NCI-H187 (cell line): Measurements from ENCODE around the gene ZNF18.
A peak's percentile ranks its signal among the peaks of the same experiment; 100 is the strongest.

Source experiments
- DNase-seq, 2 experiments: peaks; one replicate each; lab custom pipeline; 2025; lab: John Stamatoyannopoulos, UW

ZNF18 gene, protein sequence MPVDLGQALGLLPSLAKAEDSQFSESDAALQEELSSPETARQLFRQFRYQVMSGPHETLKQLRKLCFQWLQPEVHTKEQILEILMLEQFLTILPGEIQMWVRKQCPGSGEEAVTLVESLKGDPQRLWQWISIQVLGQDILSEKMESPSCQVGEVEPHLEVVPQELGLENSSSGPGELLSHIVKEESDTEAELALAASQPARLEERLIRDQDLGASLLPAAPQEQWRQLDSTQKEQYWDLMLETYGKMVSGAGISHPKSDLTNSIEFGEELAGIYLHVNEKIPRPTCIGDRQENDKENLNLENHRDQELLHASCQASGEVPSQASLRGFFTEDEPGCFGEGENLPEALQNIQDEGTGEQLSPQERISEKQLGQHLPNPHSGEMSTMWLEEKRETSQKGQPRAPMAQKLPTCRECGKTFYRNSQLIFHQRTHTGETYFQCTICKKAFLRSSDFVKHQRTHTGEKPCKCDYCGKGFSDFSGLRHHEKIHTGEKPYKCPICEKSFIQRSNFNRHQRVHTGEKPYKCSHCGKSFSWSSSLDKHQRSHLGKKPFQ

DNA sequence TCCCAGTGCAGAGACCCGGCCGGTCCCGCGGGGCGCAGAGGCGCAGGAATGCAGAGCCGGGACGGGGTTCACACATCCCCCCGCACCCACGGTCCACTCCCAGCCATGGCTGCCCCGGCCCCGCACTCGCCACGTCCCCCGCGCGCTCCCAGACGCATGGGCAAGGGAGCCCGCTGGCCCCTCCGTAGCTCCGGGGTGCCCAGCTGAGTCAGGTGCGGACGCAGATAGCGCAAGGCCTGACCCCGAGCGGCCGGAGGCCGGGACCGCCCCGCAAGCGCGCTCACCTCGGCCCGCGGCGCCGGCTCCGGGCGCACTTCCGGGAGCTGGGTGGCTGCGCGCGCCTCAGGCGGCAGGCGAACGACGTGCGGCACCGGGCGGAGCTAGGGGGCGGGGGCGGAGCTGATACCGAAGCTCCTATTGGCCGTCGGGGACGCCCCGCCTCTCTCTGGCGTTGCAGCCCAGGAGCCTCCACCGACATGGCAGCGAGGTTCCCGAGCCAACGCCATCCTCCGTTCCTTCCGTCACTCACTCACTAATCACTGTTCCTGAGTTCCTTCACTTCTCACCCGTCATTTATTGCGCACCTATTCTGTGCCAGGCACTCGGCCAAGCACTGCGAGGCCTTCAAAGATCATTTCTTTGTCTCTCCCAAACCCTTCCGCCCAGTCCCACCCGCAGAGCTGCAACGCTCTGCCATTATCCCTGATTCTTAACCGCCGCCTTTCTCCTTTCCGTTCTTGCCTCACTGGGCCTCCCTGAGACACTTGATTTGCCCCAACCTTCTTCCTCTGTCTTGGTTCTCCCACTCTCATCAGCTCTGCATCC lies at the start of gene ZNF18:
TSS of gene ZNF18 (minus strand) at position 329 of the 825 bp plus-strand sequence. CDS start 4,646 bp downstream, outside the sequence.
- DNase-seq = peak; percentile 59 to 71

DNA sequence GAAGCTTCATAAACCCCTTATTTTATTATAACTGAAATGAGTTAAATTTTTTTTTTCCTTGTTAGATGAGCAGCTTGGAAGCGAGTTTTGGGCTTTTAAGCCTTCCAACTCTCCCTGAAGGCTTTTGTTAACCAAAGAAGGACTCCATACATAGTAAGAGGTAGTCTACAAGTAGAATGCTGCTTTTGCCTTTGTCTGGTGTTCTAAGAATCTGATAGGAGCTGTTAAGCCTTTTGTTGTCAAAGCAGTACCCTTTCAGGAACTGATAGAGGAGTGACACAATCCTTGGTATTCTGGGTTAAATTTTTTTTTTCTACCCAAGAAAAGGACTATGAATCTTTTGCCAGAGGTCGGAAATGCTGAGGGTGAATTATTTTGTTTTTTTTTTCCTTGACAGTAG lies 49.5 kb upstream of the ZNF18 start:
- DNase-seq = no peak

DNA sequence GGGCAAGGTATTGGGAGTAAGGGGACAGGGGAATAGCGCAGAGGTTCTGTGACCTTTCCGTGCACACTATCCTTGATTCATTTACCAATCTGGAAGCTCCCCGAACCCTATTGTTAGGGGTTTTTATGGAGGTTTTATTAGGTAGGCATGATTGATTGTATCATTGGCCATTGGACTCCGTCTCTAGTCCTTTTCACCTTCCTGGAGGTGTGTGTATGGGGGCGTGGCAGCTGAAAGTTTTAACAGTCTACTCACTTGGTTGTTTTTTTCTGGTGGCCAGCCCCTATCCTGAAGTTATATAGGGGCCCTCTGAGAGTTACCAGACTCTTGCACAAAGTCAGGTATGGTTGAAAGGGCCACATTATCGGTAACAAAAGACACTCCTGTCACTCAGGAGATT lies 46.4 kb upstream of the ZNF18 start:
- DNase-seq = no peak

DNA sequence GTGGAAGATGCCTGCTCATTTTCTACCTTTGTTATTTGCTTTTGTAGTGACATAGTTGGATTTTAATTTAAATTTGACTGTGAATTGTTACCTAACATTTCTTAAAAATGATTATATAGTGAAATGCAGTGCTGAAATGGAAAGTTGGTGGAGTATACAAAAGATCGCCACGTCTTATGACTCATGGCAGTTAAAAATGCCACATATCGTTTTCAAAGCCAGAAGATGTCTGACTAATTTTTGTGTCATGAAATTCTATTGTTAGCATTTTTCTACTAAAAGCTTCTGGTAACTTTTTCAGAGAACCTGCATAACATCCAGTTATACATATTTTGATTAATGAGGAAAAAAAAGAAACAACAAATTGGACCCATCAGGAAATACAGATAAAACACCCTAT lies 44.0 kb upstream of the ZNF18 start:
- no peak for DNase-seq

DNA sequence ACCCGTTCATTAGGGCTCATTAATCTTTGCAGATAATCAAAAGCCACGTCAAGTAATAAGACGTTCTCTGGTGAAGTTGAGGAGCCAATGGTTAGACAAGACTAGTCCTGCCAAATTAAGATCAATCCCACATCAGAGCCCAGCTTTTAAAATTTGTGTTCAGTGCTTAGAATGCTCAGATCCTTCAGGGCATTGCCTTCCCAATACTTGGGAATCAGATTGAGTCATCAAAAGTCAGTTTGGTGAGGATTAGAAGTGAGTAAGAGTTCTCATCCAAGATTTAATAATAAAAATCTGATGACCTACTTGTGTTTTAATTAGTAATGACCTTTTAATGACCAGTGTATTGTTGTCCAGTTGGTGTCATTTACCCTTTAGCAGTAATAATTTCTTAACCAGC lies 43.2 kb upstream of the ZNF18 start:
- no peak for DNase-seq

DNA sequence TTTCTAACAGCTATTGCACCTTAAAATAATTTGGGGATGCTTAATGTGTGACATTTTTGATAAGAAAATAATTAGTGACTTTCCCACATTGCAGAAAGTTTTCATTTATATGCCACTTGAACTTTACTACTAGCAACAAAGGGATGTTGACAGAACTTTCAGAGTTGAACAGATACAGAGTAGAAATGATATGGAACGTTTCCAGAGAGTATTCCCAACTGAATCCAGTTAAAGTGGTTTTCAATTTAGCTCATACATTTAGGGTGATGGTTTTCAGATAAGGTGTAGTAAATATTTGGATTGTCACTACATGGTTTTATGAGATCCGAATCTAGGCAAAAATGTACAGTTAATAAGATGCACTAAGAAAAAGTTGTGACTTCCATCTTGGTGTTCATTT lies 40.7 kb upstream of the ZNF18 start:
- DNase-seq = no peak

DNA sequence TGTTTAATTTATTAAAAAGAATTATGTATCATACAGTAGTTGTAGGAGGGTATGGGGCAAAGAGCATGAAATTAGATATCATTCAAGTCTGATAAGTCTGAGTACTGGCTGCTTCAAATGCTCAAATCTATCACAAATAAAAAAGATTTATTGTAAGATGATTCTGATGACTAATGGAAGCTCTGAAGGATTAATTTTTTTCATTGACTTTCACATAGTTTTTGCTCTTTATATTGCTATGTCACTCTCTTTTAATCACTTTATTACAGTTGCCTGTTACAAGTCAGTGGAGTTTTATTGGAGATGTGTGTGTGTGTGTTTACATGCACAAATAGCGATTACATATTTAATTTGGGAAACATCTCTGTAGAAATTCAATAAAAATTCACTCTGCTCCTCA lies 38.4 kb upstream of the ZNF18 start:
- no peak for DNase-seq

DNA sequence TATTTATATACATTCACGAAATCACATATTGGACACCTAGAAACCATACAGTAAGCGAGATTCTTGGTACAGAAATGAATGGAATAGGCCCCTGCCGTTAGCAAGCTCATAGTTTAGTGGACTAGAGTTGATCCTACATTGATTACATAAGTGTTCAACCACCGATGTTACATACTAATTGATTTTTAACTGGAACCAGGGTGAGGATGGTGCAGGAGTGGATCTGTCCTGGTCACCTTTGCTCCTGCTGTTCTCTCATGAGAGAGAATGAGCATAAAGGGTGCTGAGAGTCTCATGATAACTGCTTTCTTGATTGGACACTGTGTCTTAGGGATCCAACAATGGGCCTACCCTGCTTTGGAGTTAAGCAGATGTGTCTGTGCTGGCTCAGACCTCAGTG lies 37.3 kb upstream of the ZNF18 start:
- no peak for DNase-seq

DNA sequence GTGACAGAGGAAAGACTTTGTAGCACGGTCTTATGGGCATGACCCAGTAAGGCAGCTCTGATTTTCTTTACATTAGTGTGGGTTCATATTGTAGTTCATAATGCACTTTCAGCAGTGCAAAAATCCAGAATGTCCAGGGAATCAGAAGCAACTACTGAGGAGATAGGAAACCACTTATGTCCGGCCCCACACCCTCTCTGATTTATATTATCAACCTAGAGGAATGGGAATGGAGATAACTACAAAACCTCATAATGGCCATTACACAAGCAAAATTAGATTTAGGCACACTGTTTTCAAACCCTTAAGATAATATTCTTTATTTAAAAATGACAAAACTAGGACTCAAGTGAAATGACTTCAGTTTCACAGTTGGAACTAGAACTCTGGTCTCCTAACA lies 31.3 kb upstream of the ZNF18 start:
- DNase-seq = no peak

DNA sequence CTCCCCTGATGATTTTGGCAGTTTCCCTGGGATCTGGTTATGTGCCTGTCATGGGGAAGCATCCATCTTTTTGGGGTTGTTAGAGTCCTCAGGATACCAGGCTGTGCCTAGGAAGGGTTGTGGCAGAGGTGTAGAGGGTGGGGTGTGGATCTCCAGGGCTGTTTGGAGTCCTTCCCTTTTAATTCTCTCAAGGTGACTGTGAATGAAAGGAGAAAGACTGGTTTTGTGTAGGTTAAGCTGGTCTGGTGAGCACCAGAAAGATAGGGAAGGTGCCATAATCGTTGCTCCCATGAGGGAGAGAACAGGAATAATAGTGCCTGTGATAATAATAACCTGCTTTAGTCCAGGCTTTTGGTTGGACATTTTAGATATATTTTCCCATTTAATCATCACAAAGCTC lies 30.4 kb upstream of the ZNF18 start:
- no peak for DNase-seq

DNA sequence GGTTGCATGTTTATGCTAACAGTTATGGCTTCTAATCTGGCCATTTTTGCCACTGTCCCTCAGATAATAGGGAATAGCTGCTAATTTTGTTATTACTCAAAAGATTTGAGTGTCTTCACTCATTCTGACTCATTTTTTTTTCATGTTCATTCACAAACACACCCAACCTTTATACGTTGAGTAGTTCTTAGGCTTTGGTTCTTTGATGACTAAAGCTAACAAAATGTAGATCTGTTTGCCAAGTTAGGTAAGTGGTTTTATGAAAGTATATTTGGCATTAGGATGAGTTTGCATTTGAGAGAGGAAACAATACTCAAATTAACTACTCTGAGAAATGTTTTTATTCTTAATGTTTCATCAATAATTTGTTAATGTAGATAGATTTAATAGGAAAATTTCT lies 27.1 kb upstream of the ZNF18 start:
- no peak for DNase-seq

DNA sequence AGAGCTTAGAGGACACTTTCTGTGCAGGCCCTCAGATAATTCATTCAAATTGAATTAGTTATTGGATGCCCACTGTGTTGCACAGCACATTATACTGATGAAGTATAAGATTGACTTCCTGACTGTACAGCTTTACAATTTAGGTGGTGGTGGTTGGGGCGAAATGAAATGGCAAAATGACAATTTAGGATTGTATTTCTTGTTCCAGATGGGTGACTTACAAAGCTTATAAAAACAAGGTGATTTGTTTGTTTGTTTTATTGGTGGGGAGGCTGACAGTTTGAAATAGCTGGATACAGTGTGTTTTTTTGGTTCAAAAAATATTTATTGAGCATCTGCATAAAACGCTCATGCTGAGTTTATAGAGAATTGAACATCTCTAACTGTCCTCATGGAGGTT lies 25.0 kb upstream of the ZNF18 start:
- DNase-seq = no peak

DNA sequence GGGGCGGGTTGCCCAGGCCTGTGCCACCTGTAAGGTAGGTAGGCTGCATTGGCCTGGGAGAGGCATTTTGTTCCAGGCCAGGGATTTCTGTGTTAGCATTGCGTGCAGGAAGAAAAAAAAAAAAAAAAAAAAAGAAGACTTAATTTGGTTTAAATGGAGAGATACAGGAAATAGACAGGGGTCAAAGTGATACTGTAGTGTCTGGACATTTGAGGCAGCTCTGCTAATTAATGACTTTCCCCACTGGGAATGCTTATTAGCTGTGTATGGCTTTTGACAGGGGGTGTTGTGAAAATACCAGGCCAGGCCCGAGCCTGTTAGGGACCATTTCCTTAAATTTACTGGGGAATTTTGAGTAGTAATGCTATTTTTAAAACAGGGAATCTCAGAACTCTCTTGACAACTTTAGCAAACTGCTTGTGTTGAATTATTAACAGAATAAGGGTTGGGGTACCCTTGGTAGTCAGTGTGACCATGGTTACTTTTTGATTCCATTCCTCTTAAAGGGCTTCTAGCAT lies 24.4 kb upstream of the ZNF18 start:
- no peak for DNase-seq

DNA sequence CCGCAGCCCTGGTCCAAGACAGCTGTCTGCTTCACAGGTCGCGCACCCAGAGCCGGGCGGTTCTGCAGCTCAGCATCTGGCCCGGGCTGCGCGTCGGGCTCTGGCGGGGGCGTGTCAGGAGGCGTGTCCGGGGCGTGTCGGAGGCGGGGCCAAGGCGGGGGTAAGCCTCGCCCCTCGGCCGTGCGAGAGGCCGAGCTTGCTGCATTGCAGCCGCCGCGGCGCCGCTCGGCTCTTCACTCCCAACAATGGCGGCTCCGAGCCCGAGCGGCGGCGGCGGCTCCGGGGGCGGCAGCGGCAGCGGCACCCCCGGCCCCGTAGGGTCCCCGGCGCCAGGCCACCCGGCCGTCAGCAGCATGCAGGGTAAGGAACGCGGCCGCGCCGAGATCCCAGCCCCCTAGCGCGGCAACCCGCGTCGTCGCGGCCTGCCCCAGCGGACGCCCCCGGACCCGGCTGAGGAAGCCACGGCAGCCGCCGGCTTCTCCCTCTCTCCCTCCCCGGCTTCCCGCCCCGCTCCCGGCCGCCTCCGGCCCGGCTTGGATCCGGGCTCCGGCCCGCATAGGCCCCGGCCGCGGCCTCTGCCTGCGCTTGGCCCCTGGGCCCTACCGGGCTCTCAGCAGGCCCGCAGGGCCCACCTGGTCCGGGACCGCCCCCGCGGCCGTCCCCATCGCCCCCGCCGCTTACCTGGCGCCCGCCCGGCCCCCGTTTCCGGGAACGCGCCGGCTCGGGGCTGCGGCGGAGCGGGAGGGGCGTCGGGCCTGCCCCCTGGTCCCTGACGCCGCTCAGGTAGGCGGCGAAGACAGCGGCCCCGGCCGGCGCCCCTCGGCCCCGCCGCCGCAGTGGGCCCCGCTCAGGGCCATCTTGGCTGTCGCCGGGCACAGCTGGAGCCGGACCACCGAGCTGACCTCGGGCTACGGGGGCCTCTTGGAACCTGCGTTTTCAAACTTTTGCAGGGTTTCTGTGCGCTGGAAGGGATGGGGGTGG lies 23.7 kb upstream of the ZNF18 start, which contains the start of gene MAP2K4:
TSS of gene MAP2K4 (plus strand) at position 236 of the 981 bp plus-strand sequence. CDS start at position 246, 10 bp downstream.
- DNase-seq = peak; percentile 13 to 62

DNA sequence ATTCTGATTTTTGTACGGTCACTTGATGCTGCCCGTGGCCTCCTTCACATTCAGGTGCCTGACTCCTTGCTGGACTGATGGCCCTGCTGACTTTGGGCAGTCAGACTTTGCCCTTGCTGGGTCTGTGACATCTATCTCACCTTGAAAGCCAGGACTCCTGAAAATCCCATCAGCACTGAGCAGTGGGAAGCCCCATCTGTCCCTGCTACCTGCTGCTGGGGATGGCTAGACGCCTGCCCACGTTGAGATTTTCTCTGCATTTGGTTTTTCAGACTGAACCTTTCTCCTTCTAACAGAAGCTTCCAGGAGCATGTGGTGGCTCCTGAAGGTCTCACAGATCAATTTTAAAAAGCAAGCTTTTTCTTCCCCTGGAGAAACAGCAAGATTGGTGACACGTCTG lies 10.2 kb upstream of the ZNF18 start:
- DNase-seq = no peak

DNA sequence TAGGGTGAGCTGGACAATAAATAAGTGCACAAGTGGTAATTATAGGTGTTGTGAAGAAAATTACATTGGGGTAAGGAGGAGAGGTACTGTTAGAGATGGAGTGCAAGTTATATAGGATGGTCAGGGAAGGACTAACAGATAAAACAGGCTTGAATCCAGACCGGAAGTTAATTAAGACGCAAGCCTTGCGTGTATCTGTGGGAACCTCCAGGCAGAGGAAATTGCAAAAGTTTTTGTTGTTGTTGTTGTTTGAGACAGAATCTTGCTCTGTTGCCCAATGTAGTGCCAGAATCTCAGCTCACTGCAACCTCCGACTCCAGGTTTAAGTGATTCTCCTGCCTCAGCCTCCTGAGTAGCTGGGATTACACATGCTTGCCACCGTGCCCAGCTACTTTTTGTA lies 2.4 kb upstream of the ZNF18 start:
- DNase-seq = no peak

DNA sequence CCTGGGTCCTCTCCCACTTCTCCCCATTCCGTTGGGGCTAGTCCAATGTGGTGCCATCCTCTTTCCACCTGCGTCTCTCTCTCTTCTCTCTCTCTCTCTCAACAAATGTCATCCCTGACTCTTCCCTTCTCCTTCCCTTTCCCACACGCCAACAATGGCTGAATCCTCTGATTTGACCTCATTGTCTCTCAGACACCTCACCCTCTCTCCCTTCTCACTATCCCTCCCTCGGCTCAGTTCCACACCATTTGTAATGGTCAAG lies 628 bp upstream of the ZNF18 start:
- no peak for DNase-seq

DNA sequence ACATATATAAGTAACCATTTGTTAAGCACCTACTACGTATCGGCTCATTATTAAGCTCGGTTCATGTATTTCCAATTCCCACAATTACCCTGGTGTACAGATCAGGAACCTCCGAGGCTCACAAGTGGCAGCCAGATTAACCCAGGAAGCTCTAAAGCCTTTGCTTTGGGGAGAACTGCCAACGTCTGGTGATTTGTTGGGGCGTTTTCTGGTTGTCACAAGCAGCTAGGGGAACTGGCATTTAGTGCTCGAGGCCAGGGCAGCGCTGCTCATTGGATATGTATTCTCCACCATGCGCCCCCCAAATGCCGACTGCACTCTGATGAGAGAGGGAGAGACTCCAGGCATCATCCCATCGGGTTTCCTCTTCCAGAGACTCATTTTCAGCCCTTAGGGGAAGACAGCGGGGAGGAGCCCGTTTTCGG lies 541 bp downstream of the ZNF18 start:
- DNase-seq = no peak

DNA sequence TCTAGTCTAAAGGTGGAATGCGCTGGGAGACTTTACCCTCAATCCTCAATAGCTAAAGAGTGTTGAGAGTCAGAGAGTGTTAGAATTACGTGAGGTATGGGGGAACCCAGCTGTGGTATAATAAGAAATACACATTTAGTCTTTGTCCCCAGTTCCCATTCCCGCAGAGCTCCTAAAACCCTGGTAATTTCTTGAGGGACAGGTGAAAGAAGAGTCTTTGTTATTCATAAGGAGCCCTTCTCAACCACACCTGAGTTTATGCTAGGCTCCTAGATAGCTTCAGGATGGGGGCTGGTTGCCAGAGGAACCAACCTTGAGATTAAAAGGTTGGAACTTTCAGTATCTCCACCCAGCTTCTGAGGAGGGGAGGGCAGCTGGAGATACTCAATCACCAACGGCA lies 5.8 kb downstream of the ZNF18 start:
- DNase-seq = no peak

DNA sequence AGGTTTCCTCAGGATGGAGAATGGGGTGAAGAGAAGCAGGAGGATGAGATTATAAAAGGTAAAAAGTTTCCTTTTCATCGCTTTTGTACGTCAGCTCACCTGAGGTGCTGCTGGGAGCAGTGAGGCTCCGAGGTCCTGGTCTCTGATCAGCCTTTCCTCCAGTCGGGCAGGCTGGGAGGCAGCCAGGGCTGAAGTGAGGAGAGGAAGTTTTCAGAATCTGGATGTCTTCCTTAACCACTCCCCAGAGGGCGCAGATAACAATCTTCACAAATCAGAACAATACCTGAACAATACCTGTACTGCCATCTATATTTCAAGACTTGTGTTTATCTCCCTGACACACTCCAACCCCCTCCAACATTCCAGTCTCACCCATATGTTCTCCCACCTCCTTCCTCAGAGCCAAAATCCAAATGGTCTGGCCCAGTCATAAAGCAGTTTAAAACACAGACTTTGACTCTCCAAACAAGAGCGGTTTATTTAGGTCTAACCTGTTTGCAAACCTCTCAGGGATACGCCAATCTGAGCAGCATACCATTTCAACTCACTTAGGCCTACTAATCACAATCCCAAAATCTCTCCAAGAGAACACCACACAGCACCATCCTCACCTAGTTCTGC lies 6.8 kb downstream of the ZNF18 start:
- DNase-seq = no peak

DNA sequence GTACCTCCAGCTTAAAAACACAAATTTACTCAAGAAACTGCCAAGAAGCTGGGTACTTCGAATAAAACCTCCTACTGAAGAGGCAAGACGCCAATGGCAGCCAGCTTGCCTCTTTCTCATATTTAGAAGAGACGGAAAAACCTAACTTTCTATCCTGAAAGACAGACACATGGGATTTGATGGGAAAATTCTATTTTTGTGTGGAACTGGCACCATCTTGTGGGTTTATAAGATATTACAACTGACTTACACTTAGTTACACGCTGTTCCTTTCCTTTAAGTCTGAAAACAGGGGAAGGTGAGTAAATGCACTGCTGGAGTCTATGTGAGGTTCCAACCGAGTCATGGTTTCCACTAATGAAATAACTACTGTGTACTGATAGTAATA lies 10.3 kb downstream of the ZNF18 start:
- no peak for DNase-seq
